IMR-90 (cell line): ENCODE results near the gene VCP. TPM values are rescaled to one million over a fixed set of nuclear protein-coding genes. Genes with fewer than 3 reads are reported as not detected.
A peak's percentile ranks its signal among the peaks of the same experiment; 100 is the strongest.

Experiments
- ATAC-seq: fragments of 200-7000 bp; cut with Tn5 transposase; 2 replicates; pipeline ENCODE4 v1.9.1; 2020; ENCODE audit warnings: low read depth, mild to moderate bottlenecking, moderate library complexity
- BruUV-seq: library from RNA; stranded (reverse); fragments of 400-500 nt; replicated peaks from 2 replicates; lab custom pipeline; 2021; lab: Mats Ljungman, UMichigan
- CTCF ChIA-PET: fragments of 300-600 bp; formaldehyde crosslinking; extraction: SDS; loops from one replicate; lab custom pipeline; 2021; ENCODE audit warnings: antibody characterized with exemption; lab: Yijun Ruan, JAX
- POLR2A ChIA-PET: fragments of 300-600 bp; sonication (Branson Sonifier 250); formaldehyde crosslinking; loops from one replicate; lab custom pipeline; 2022; ENCODE audit warnings: antibody characterized with exemption; ENCODE audit not compliant: unreplicated experiment; lab: Charles Lee
- DNase-seq: peaks from one replicate; pipeline ENCODE4 v3.0.0; 2013
- H2AFZ ChIP-seq: replicated peaks from 2 replicates; pipeline ENCODE3; 2013; ENCODE audit warnings: low read length, mild to moderate bottlenecking; ENCODE audit not compliant: poor library complexity
- H2AK5ac ChIP-seq: 2 replicates; pipeline ENCODE4 v1.6.1; 2013; ENCODE audit warnings: low read depth, low read length, inconsistent platforms
- H2AK9ac ChIP-seq: replicated peaks from 2 replicates; pipeline ENCODE3; 2013; ENCODE audit warnings: mild to moderate bottlenecking, low read depth, low read length, moderate library complexity; ENCODE audit not compliant: poor library complexity
- H2BK120ac ChIP-seq: 2 replicates; pipeline ENCODE4 v1.6.1; 2013; ENCODE audit warnings: low read depth, low read length, inconsistent platforms
- H2BK15ac ChIP-seq: 3 replicates; pipeline ENCODE4 v1.6.1; 2013; ENCODE audit warnings: low read depth, low read length, inconsistent platforms
- H2BK20ac ChIP-seq: 2 replicates; pipeline ENCODE4 v1.6.1; 2013; ENCODE audit warnings: low read depth, mild to moderate bottlenecking, inconsistent platforms, low read length, moderate library complexity
- H2BK5ac ChIP-seq: 2 replicates; pipeline ENCODE4 v1.6.1; 2013; ENCODE audit warnings: mild to moderate bottlenecking, low read depth, low read length, inconsistent platforms; ENCODE audit not compliant: poor library complexity, severe bottlenecking
- H3K14ac ChIP-seq: replicated peaks from 2 replicates; pipeline ENCODE4 v1.6.1; 2013; ENCODE audit warnings: low read depth, low read length, inconsistent platforms
- H3K18ac ChIP-seq: 2 replicates; pipeline ENCODE4 v1.6.1; 2013; ENCODE audit warnings: low read depth, low read length, control low read depth
- H3K23ac ChIP-seq: 2 replicates; pipeline ENCODE4 v1.6.1; 2013; ENCODE audit warnings: low read depth, low read length, inconsistent platforms
- H3K27ac ChIP-seq: 2 replicates; pipeline ENCODE4 v1.5.1; 2013; ENCODE audit warnings: mild to moderate bottlenecking, control low read depth, low read length; ENCODE audit not compliant: insufficient read depth
- H3K27me3 ChIP-seq: 2 replicates; pipeline ENCODE4 v1.6.1; 2013; ENCODE audit warnings: low read length; ENCODE audit not compliant: control insufficient read depth, insufficient read depth
- H3K36me3 ChIP-seq: 2 replicates; pipeline ENCODE4 v1.6.1; 2013; ENCODE audit warnings: low read length, mixed read lengths; ENCODE audit not compliant: control insufficient read depth, insufficient read depth
- H3K4ac ChIP-seq: 2 replicates; pipeline ENCODE4 v1.6.1; 2013; ENCODE audit warnings: low read depth, low read length, inconsistent platforms
- H3K4me1 ChIP-seq: 2 replicates; pipeline ENCODE4 v1.6.1; 2013; ENCODE audit warnings: low read length, mixed read lengths; ENCODE audit not compliant: control insufficient read depth, insufficient read depth
- H3K4me2 ChIP-seq: 2 replicates; pipeline ENCODE4 v1.6.1; 2013; ENCODE audit warnings: low read depth, mild to moderate bottlenecking, control low read depth, low read length, moderate library complexity
- H3K4me3 ChIP-seq: 2 replicates; pipeline ENCODE4 v1.5.1; 2013; ENCODE audit warnings: low read depth, mild to moderate bottlenecking, control low read depth, low read length, moderate library complexity; ENCODE audit not compliant: insufficient read depth
- H3K56ac ChIP-seq: 2 replicates; pipeline ENCODE4 v1.6.1; 2013; ENCODE audit warnings: low read length, inconsistent platforms; ENCODE audit not compliant: insufficient read depth; ENCODE audit errors: extremely low read depth
- H3K79me1 ChIP-seq, 2 experiments: 2 replicates each; pipeline ENCODE4 v1.6.1; 2013; ENCODE audit warnings: low read length in 2 of 2, inconsistent platforms in 1 of 2, low read depth in 1 of 2
- H3K9ac ChIP-seq: 2 replicates; pipeline ENCODE4 v1.6.1; 2013; ENCODE audit warnings: low read depth, low read length, control low read depth
- H3K9me1 ChIP-seq: 2 replicates; pipeline ENCODE4 v1.6.1; 2013; ENCODE audit warnings: low read length, inconsistent platforms; ENCODE audit not compliant: insufficient read depth
- H3K9me3 ChIP-seq: 2 replicates; pipeline ENCODE4 v1.6.1; 2013; ENCODE audit warnings: low read length; ENCODE audit not compliant: control insufficient read depth, insufficient read depth
- H4K20me1 ChIP-seq: 2 replicates; pipeline ENCODE4 v1.6.1; 2013; ENCODE audit warnings: low read length, inconsistent platforms; ENCODE audit not compliant: insufficient read depth
- H4K5ac ChIP-seq: 2 replicates; pipeline ENCODE4 v1.6.1; 2013; ENCODE audit warnings: mild to moderate bottlenecking, low read depth, low read length, control low read depth
- H4K8ac ChIP-seq, 2 experiments: 2 replicates each; pipeline ENCODE4 v1.6.1; 2013; ENCODE audit warnings: low read depth in 2 of 2, low read length in 2 of 2, control low read depth in 1 of 2, inconsistent platforms in 1 of 2
- H4K91ac ChIP-seq: 2 replicates; pipeline ENCODE4 v1.6.1; 2013; ENCODE audit warnings: low read depth, low read length, inconsistent platforms; ENCODE audit not compliant: insufficient read depth
- MAZ ChIP-seq: IDR thresholded peaks from 2 replicates; pipeline ENCODE4 v1.6.1; 2012; ENCODE audit warnings: low read depth, mild to moderate bottlenecking, low read length, improper control_type of control experiment, moderate library complexity, borderline replicate concordance
- MXI1 ChIP-seq: IDR thresholded peaks from 2 replicates; pipeline ENCODE4 v1.6.1; 2012; ENCODE audit warnings: low read depth, mild to moderate bottlenecking, low read length, moderate library complexity, borderline replicate concordance
- POLR2A ChIP-seq: IDR thresholded peaks from 2 replicates; pipeline ENCODE4 v1.6.1; 2012; ENCODE audit warnings: mild to moderate bottlenecking, low read depth, low read length
- WGBS, 2 experiments: methylation state at CpG; one replicate each; pipeline versions ENCODE4 v1.1.5 to v1.1.7; 2013; ENCODE audit warnings: missing lambda C conversion rate in 2 of 2; ENCODE audit not compliant: insufficient read length in 1 of 2; ENCODE audit errors: extremely low coverage in 2 of 2; 5-methylcytosine and 5-hydroxymethylcytosine counted together
- dilution Hi-C: fragments of 300-500 bp; cut with HindIII; formaldehyde crosslinking; loops from one replicate; pipeline ENCODE4 v1.14.3; 2018; ENCODE audit warnings: low sequenced_read_pairs; ENCODE audit not compliant: unreplicated experiment
- in situ Hi-C: fragments of 300-500 bp; cut with MboI; formaldehyde crosslinking; loops from 3 replicates; pipeline ENCODE4 v1.14.3; 2019; ENCODE audit warnings: low sequenced_read_pairs, inconsistent platforms, mixed read lengths
- intact Hi-C: fragments of 100-400 bp; cut with micrococcal nuclease; formaldehyde crosslinking; loops from 2 replicates; pipeline ENCODE4 v1.10.0; 2022
- polyA plus RNA-seq, 3 experiments: library from polyadenylated mRNA; depleted of rRNA; stranded (reverse); fragments of >200 nt; gene quantifications; 2 replicates each; pipeline ENCODE4 v1.2.3, GENCODE V29; 2012; ENCODE audit warnings: low replicate concordance in 1 of 3
- total RNA-seq: library from RNA; depleted of rRNA; stranded (reverse); fragments of >200 nt; gene quantifications from 2 replicates; pipeline ENCODE4 v1.2.3, GENCODE V29; 2012
- TF ChIP-seq, protein P1 (sequence below): fragments of 150-350 bp; IDR thresholded peaks from 2 replicates; pipeline ENCODE4 v1.6.1; 2016; ENCODE audit warnings: low read depth, mild to moderate bottlenecking, low read length, moderate library complexity, borderline replicate concordance

VCP gene
- total and polyA plus RNA-seq, 2 of the 4 experiments (the other 2 are of a cell fraction) = 292 to 516 TPM

DNA sequence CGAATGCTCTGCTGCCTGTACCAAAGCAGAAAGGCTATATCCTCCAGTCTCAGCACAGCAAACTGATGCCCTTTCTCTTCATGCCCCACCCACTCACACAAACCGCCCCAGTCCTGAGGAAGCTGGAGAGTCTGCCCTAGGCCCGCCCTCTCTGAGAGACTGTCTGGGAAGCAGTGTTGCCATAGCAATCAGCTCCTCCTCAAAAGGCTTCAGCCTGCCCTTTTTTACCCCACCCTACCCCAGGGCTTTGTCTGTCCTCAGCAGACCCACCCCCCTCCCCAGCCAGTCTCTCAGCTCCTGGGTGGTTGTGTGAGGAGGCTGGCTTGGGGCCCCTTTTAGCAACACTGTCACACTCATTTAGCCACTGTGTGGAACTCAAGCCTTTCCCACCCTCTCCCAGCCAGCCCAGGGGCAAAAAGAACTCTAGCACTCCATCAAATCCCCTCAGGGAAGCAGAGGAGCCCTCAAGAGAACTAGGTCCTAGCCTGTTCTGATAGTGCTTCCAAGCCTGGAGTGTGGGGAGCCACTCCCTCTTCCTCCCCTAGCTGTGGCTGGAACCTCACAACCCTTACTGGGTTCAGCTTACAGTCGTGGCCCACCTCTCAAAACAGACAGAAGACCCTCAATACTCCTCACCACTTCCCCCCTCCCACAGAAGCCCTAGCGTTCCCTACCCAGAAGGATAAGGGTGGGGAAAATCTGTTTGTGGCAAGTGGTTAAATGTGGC is 41.9 kb upstream of the VCP start:
- Histone ChIP-seq H2BK15ac (peak overlapping the region; percentile 92; the same call in 2 of the 3 replicates), H2BK5ac (peak overlapping the region; percentile 87), H3K4me3 (peak overlapping the region; percentile 88), H3K4me2 (peak overlapping the region; percentile 98), H2AFZ (peak overlapping the region; percentile 91), H3K27me3 (no peaks in the 10 kb centered on the region), H3K56ac (peak overlapping the region; percentile 84), H2BK20ac (peak overlapping the region; percentile 27; the same call in 1 of the 2 replicates), H4K20me1 (peaks cover 17% of the 10 kb centered on the region; the same call in 1 of the 2 replicates), H4K91ac (peak overlapping the region; percentile 94), H3K27ac (peak overlapping the region; percentile 85), H4K5ac (peak overlapping the region; percentile 76), H2BK120ac (peak overlapping the region; percentile 83; the same call in 1 of the 2 replicates), H3K4ac (peak overlapping the region; percentile 86), H3K23ac (peak overlapping the region; percentile 73), H3K18ac (peak overlapping the region; percentile 18), H3K9me1 (peaks cover 13% of the 10 kb centered on the region), H3K79me1 (peaks cover 24 to 50% of the 10 kb centered on the region in 2 experiments; a peak in 3 of 4 replicates), H2AK9ac (peak overlapping the region; percentile 99), H3K14ac (peak overlapping the region; percentile 59), H3K9me3 (no peaks in the 10 kb centered on the region), H4K8ac (peak overlapping the region; percentile 76 to 77), H3K9ac (peak overlapping the region; percentile 80), H3K36me3 (no peaks in the 10 kb centered on the region), H3K4me1 (peaks cover 23% of the 10 kb centered on the region), H2AK5ac (peak overlapping the region; percentile 90)
- no peak for TF ChIP-seq MXI1
- TF ChIP-seq, protein P1, sequence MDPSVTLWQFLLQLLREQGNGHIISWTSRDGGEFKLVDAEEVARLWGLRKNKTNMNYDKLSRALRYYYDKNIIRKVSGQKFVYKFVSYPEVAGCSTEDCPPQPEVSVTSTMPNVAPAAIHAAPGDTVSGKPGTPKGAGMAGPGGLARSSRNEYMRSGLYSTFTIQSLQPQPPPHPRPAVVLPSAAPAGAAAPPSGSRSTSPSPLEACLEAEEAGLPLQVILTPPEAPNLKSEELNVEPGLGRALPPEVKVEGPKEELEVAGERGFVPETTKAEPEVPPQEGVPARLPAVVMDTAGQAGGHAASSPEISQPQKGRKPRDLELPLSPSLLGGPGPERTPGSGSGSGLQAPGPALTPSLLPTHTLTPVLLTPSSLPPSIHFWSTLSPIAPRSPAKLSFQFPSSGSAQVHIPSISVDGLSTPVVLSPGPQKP = no peak
- peak; percentile 45; the same call in 1 of the 2 replicates for TF ChIP-seq MAZ
- peak; percentile 33 for TF ChIP-seq POLR2A
- no CpG with 5 or more reads among the region's 5 CpGs for WGBS, 2 experiments
- dilution Hi-C loops = no loop called here
- ChIA-PET POLR2A (interaction anchor here (0.6 to 0.9 kb wide), 3 partner anchors 12 to 252 kb away, joined by 3 to 6 read pairs (median 4); partner anchors contain the start of gene STOML2), CTCF (interaction anchor here (0.6 to 0.8 kb wide), 2 partner anchors 10 to 146 kb away, joined by 3 to 4 read pairs; no protein-coding TSS in a partner anchor)
- DNase-seq = peak; percentile 94
- BruUV-seq = no TSS peak
- peak; percentile 33 for ATAC-seq
- intact Hi-C loops = no loop called here
- in situ Hi-C loops = no loop called here
